Posterior cingulate gyrus (tissue), 11 donors: Measurements from ENCODE around the gene ZNF844.
"Not testable (repeated sequence)": the region's sequence is repeated elsewhere in the genome, so short reads cannot be mapped to it uniquely, and the experiment has no call there.

Experiments used
- DNase-seq, 10 donors: peaks; one replicate each; pipeline versions ENCODE4 v3.0.0 to v3.0.0-alpha.2; 2020 to 2021; ENCODE audit warnings: mixed read lengths in 3 of 10
- intact Hi-C: fragments of 100-400 bp; cut with DNase I; formaldehyde crosslinking; loops from one replicate; pipeline ENCODE4 v1.15.1; 2023

ZNF844 gene

DNA sequence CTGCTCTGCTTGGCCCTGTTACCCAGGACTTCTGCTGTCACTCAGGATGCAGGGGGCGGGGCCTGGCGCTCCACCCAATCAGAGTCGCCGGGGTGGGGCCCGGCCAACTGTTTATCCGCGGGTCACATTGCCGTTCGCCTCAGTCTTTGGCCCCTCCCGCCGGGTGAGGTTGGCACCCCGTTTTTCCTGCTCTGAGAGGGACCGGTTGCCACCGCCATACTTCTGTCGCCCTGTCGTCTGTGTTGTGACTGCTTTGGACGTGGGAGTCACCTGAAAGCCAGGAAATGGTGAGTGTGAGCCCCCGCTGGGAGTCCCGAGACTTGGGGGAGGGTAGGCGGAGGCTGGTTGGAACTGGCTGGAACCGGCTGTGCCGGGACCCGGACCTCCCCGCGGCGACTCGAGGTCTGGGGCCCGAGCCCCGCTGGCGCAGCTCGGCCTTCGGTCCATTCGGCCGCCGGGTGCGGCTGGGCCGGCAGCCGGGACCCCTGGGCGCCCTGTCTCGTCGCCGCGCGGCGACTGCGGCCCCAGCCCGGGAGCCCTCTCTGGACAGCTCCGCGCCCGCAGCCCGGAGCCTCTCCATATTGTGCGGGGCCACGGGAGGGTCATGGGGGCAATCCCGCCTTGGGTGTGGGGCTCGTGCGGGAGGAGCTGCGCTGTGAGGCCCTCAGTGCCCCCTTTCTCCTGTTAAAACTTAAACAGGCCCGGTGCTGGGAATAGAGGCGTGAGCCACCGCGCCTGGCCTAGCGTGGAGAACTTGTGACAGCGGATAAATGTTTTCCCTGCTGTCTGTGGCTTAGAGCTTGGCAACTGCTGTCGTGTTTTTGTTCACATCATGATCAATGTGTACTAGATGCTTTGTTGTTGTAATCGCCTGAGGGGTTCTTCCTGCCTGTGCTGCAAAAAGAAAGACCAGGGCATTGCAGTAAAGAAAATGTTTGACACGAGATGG lies at the start of gene ZNF844:
TSS of gene ZNF844 (plus strand) at position 142 of the 949 bp plus-strand sequence. CDS start at position 285, 143 bp downstream.
- intact Hi-C loops, result loop anchor here (5.0 kb wide), 1 partner anchor 143 kb away; no protein-coding TSS in a partner anchor
- peak; percentile 90 to 99 (median 97) for DNase-seq

DNA sequence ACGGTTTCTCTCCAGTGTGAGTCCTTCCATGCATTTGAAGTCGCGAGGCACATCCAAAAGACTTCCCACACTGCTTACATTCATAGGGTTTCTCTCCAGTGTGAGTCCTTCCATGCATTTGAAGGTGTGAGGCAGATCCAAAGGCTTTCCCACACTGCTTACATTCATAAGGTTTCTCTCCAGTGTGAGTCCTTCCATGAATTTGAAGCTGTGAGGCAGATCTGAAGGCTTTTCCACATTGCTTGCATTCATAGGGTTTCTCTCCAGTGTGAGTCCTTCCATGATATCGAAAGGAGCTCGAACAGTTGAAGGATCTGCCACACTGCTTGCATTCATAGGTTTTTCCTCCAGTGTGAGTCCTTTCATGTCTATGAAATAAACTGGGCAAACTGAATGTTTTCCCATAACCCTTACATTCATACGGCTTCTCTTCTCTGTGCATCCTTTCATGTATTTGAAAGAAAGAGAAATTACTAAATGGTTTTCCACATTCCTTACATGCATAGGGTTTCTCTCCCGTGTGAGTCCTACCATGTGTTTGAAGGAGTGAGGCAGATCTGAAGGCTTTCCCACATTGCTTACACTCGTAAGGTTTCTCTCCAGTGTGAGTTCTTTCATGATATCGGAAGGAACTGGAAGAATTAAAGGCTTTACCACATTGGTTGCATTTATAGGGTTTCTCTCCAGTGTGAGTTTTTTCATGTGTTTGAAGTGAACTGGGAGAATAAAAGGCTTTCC lies 49.3 kb upstream of the ZNF844 start:
- DNase-seq, result no peak
- intact Hi-C loops, result no loop called here

DNA sequence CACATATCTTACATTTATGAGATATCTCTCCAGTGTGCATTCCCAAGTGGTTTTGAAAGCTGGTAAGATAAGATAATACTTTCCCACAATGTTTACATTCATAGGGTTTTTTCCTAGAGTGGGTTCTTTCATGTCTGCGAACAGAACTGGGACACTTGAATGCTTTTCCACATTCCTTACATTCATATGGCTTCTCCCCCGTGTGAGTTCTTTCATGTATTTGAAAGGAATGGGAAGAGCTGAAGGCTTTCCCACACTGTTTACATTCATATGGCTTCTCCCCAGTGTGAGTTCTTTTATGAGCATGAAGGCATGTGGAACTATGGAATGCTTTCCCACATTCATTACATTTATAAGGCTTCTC lies 48.8 kb upstream of the ZNF844 start:
- DNase-seq, result no peak
- intact Hi-C loops, result no loop called here

DNA sequence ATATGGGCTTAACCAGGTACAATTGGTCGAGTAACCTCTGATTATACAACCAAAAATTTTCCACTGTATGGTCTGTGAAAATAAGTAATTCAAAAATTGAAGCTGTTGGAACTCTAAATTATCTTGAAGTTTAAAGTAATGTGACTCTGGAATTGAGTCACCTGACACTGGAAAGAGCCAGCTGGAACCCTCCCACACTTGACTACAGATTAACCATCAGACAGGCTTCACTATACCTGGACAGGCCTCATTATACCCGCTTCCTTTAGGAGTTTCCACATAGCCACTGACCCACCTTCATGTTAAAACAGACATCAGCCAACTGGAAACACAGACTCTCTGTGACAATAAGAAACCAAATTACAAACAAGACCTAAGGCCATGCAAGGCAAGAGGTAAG lies 30.3 kb upstream of the ZNF844 start:
- intact Hi-C loops, result no loop called here
- DNase-seq, result no peak

DNA sequence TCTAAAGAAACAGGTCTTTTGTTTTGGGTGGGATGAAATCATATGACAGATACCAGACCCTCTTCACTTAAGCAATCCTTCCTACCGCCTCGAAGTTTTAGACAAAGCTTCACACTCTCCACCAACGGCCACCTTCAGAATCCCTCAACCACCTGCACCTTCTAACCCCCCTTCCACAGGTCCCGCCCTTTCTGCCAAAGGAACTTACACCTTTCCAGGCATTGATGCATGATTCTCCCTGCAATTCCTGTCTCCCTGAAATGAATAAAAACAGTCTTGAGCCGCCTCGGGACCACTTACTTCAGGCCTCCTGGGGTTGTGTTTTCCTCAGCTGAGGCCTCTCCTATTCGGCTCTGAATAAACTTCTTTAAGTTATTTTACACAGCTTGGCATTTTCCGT lies 29.9 kb upstream of the ZNF844 start:
- DNase-seq, result no peak

DNA sequence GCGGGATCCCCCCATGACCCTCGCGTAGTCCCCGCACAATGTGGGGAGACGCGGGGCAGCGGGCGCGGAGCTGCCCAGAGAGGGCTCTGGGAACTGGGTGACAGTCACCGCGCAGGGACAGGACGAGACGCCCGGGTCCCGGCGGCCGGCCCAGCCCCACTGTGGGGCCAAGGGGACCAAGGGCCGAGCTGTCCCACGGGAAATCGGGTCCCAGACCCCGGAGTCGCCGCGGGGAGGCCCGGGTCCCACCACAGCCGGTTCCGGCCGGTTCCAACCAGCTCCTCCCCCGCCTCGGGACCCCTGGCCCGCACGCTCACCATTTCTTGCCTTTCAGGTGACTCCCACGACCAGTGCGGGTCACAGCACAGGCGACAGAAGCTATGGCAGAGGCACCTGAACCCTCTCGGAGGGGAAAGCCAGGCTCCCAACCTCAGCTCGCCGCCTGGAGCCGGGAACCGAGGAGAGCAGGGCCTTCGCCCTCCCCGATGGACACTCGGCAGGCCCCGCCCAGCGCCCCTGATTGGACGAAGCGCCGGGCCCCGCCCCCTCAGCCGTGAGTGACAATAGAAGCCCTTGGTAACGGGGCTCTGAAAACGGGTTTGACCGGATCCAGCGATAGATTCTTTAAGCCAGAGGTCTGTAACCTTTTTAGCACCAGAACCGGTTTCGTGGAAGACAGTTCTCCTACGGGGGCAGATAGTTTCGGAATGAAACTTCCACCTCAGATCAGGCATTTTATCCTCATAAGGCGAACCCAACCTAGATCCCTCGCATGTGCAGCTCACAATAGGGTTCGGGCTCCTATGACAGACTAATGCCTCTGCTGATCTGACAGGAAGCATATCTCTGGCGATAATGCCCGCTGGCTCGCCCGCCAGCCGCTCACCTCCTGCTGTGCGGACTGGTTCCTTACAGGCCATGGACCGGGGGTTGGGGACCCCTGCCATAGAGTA lies 29.0 kb upstream of the ZNF844 start, which contains the start of gene ZNF433:
TSS of gene ZNF433 (minus strand) at position 460 of the 953 bp plus-strand sequence. CDS start at position 320, 140 bp downstream.
- DNase-seq, result peak; percentile 87 to 99 (median 96)

More for the DNA sequence above, 29.9 kb upstream of the ZNF844 start:
- intact Hi-C loops, result no loop called here

DNA sequence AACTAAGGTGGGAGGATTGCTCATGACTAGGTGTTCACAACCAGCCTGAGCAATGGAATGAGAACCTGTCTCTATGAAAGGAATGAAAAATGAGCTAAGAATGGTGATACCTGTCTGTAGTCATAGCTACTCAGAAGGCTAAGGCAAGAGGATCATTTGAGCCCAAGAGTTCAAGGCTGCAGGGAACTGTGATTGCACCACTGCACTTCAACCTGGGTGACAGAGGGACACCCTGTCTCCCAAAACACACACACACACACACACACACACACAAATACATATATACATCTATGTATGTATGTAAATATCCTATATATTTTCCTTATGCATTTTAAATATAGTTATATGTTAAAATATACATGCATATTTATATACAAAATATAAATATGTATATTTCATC lies 21.6 kb upstream of the ZNF844 start:
- intact Hi-C loops, result no loop called here
- no peak for DNase-seq

More for the DNA sequence above, 29.0 kb upstream of the ZNF844 start, which contains the start of gene ZNF433:
- intact Hi-C loops, result no loop called here

DNA sequence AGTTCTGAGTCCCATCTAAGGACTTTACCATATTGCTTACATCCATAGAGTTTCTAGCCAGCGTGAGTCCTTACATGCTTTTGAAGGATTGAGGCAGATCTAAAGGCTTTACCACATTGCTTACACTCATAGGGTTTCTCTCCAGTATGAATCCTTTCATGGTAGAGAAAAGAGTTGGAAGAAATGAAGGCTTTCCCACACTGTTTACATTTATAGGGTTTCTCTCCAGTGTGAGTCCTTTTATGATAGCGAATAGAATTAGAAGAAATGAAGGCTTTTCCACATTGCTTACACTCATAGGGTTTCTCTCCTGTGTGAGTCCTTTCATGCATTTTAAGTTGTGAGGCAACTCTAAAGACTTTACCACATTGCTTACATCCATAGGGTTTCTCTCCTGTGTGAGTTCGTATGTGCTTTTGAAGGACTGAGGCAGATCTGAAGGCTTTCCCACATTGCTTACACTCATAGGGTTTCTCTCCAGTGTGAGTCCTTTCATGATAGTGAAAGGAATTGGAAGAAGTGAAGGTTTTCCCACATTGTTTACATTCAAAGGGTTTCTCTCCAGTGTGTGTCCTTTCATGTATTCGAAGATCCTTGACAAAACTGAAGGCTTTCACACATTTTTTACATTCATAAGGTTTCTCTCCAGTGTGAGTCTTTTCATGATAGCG lies 20.6 kb upstream of the ZNF844 start:
- intact Hi-C loops, result no loop called here
- DNase-seq, result no peak

DNA sequence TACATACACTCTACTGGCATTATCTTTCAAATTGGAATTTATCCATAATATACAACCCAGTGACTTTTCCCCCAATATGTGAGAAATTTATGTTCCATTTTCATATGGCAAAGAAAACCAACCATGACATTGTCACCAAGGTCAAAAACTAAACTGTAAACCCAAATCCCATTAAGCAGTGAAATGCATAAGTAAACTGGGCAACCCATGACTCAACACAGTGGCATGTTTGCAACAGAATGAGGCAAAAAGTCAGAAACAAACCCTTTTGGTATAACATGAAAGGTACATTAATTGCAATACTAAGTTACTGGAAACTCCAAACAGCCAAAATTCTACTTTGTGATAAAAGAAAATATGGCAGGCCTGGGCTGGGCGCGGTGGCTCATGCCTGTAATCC lies 16.7 kb upstream of the ZNF844 start:
- DNase-seq, result peak in 1 of 10 donors; percentile 20
- intact Hi-C loops, result no loop called here

DNA sequence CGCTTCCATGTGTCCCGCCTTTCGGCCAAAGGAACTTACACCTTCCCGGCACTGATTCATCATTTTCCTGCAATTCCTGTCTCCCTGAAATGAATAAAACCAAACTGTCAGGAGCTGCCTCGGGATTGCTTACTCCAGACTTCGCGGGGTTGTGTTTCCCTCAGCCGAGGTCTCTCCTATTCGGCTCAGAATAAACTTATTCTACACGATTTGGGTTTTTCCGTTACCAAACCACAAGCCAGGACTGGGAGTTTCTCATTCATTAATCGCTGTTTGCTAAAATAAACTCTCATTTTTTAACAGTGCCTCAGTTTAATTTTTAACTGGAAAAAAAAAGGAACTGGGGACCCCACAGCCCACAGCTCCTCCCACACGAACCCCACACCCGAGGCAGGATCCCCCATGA lies 12.4 kb upstream of the ZNF844 start:
- DNase-seq, result peak in 1 of 10 donors; percentile 21
- intact Hi-C loops, result no loop called here

DNA sequence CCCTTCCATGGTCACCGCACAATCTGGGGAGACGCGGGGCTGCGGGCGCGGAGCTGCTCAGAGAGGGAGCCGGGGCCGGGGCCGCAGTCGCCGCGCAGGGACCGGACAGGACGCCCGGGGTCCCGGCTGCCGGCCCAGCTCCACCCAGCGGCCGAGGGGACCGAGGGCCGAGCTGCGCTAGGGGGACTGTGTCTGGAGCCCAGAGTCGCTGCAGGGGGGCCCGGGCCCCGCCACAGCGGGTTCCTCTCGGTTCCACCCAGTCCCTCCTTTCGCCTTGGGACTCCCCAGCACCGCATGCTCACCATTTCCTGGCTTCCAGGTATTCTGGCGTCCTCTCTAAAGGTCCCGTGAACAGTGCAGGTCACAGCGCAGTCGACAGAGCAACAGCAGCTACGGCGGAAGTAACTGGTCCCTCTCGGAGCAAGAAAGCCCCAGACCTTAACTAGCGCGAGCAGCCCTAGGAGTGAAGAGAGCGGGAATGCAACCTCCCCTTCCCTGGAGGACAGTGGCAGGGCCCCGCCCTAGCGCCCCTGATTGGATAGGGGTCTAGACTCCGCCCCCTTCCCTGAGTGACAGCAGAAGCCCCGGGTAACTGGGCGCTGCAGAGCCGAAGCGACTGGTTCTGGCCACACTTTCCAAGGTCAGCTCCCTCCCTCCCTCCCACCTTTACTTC lies 11.9 kb upstream of the ZNF844 start, which contains the start of gene ZNF878:
TSS of gene ZNF878 (minus strand) at position 465 of the 673 bp plus-strand sequence. CDS start at position 305, 160 bp downstream.
- DNase-seq, result peak; percentile 71 to 97 (median 86)
- intact Hi-C loops, result no loop called here

DNA sequence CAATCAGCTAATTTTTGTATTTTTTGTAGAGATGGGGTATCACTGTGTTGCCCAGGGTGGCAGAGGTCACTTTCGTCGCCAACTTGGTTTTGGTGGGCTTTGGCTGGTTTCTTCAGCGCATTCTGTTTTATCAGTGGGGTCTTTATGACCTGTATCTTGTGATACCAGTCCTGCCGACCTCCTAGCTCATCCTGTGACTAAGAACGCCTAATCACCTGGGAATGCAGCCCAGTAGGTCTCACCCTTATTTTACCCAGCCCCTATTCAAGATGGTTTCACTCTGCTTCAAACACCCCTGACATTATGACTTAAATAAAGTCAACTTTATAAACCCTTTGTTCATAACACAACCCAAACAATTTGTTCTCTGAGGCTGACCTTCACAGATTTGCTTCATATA lies 8.7 kb upstream of the ZNF844 start:
- DNase-seq, result no peak
- intact Hi-C loops, result no loop called here

DNA sequence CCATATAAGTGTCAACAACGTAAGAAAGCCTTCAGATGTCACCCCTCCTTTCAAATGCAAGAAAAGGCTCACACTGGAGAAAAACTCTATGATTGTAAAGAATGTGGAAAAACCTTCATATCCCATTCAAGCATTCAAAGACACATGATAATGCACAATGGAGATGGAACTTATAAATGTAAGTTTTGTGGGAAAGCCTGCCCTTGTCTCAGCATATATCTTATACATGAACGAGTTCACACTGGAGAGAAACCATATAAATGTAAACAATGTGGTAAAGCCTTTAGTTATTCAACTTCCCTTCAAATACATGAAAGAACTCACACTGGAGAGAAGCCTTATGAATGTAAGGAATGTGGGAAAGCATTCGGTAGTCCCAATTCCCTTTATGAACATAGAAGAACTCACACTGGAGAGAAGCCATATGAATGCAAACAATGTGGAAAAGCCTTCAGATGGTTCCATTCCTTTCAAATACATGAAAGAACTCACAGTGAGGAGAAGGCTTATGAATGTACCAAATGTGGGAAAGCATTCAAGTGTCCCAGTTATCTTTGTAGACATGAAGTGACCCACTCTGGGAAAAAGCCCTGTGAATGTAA lies 11.1 kb downstream of the ZNF844 start:
- intact Hi-C loops, result no loop called here
- no peak for DNase-seq

DNA sequence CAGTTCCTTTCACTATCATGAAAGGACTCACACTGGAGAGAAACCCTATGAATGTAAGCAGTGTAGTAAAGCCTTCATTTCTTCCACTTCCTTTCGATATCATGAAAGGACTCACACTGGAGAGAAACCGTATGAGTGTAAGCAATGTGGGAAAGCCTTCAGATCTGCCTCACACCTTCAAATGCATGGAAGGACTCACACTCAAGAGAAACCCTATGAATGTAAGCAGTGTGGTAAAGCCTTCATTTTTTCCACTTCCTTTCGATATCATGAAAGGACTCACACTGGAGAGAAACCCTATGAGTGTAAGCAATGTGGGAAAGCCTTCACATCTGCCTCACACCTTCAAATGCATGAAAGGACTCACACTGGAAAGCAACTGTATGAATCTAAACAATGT lies 11.8 kb downstream of the ZNF844 start:
- intact Hi-C loops, DNase-seq: not testable (repeated sequence)

DNA sequence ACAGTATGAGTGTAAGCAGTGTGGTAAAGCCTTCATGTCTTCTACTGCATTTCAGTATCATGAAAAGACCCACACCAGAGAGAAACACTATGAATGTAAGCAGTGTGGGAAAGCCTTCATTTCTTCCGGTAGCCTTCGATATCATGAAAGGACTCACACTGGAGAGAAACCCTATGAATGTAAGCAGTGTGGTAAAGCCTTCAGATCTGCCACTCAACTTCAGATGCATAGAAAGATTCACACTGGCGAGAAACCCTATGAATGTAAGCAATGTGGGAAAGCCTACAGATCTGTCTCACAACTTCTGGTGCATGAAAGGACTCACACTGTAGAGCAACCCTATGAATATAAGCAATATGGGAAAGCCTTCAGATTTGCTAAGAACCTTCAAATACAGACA lies 12.8 kb downstream of the ZNF844 start:
- DNase-seq, result no peak
- intact Hi-C loops, result no loop called here

DNA sequence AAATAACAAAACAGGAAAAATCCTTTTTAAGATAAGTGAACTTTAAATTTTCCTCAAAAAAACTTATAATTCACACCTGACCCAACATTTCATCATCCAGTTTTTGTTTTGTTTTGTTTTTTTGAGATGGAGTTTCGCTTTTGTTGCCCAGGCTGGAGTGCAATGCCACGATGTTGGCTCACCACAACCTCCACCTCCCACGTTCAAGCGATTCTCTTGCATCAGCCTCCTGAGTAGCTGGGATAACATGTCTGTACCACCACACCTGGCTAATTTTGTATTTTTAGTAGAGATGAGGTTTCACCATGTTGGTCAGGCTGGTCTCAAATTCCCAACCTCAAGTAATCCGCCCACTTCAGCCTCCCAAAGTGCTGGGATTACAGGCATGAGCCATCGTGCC lies 18.8 kb downstream of the ZNF844 start:
- intact Hi-C loops, DNase-seq: not testable (repeated sequence)

DNA sequence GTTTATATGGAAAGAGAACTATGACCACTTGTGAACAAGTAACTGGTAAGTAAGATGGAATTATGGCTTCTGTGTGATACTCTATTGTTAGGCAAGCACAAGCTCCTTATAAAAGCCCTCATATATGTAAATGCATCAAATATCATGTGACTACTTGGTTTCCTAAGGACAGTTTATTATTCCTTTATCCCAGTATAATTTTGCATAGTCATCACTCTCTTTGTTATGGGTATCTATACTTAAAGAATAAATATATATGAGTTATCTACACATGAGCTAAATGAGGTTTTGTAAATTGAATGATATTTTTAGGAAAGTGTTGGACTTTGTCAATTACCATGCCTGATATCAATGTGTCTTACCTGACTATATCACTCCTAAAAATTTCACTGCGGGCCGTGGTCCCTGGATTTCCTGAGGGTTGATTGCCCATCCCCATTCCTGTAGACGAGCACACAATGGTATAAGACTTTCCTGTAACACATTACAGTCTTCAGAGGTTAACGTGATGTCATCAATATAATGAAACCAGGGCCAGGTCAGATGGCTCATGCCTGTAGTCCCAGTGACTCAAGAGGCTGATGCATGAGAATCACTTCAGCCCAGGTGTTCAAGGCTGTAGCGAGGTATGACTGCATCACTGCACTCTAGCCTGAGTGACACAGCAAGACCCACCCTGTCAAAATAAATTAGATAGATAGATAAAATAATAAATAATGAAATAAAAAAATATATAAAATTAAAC lies 20.7 kb downstream of the ZNF844 start:
- intact Hi-C loops, result no loop called here

DNA sequence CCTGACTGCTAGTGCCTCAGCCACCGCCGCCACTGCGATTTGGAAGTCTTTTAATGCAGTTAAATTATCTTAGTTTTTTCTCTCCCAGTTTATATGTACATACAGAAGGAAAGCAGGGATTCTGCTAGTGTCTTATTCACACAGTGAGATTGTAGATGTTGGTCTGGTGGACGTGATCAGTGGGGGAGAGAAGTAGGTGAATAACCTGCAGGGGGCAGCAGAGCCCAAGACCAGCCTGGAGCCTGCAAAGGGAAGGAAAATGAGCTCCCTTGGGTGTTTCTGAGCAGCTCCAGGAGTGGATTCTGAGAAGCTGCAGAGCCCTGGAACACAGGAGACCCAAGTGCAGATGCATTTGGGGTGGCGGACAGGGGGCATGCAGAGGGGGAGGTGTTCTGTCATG lies 26.3 kb downstream of the ZNF844 start:
- peak in 8 of 10 donors; percentile 19 to 92 (median 56) for DNase-seq
- intact Hi-C loops, result loop anchor here (2.0 kb wide), 1 partner anchor 50 kb away; the partner anchor contains the start of gene ZNF20

More for the DNA sequence above, 20.7 kb downstream of the ZNF844 start:
- no peak for DNase-seq
